ENCODE results near the gene UROS. TPM values are rescaled to one million over a fixed set of nuclear protein-coding genes. Genes with fewer than 3 reads are reported as not detected.

The UROS gene
- total RNA-seq, 4 donors from 2014 or later, result 24.6 to 39.3 (median 32.4) TPM

DNA sequence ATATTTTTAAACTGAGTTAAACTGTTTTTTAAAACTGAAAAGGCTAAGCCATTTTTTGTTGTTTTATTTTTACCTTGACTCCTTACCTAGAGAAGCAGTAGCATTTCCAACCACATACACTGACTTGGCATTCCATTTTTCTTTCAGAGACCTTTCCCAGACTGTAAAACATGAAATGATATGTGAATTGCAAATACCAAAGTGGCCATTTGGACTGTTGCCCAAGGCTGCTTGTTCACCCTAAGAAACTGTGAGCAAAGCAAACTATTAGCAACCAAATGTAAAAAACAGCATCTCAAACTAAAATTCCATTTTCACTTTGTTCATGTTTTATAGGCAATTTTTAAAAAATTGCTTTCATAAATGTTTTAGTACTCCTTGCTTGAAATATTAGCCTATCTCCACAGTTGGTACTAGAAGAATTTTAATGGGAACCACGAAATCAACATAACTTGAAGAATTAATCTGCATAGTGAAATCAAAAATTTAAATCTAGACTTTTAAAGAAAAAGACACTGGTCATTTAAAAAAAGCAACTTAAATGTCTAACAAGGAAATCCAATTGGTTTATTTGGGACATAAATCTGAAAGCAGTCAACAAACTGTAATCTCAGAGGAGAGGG, 10.8 kb downstream of the UROS start:
- in situ Hi-C loops (cut with MboI; ENCODE audit: low pct_ligation_motif_present in 1 of 4, low pct_unique_long_range_greater_than_20kb in 1 of 4, low sequenced_read_pairs in 3 of 4), result no loop called here
- Histone ChIP-seq H3K9me3 (no peaks in the 10 kb centered on the region), H3K27ac (no peak overlapping the region), H3K4me3 (no peak overlapping the region), H3K4me1 (no peaks in the 10 kb centered on the region), H3K27me3 (no peaks in the 10 kb centered on the region), H3K36me3 (peaks cover 0 to 22% (median 7%) of the 10 kb centered on the region in 4 donors)
- TF ChIP-seq POLR2AphosphoS5 (IDR thresholded peaks at IDR 0.05) (no peak), EP300 (IDR thresholded peaks at IDR 0.05; ENCODE audit: low read depth) (no peak), POLR2A (IDR thresholded peaks at IDR 0.05) (no peak)
- TF ChIP-seq, protein P1, sequence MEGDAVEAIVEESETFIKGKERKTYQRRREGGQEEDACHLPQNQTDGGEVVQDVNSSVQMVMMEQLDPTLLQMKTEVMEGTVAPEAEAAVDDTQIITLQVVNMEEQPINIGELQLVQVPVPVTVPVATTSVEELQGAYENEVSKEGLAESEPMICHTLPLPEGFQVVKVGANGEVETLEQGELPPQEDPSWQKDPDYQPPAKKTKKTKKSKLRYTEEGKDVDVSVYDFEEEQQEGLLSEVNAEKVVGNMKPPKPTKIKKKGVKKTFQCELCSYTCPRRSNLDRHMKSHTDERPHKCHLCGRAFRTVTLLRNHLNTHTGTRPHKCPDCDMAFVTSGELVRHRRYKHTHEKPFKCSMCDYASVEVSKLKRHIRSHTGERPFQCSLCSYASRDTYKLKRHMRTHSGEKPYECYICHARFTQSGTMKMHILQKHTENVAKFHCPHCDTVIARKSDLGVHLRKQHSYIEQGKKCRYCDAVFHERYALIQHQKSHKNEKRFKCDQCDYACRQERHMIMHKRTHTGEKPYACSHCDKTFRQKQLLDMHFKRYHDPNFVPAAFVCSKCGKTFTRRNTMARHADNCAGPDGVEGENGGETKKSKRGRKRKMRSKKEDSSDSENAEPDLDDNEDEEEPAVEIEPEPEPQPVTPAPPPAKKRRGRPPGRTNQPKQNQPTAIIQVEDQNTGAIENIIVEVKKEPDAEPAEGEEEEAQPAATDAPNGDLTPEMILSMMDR (IDR thresholded peaks at IDR 0.05), result no peak
- 80 to 83% methylated on average over 1 of the region's 1 CpG for WGBS, 2 donors (ENCODE audit: low coverage in 1 of 2)
- no peak for DNase-seq
- intact Hi-C loops (cut with DNase I; ENCODE audit: low total_unique reads), result no loop called here

DNA sequence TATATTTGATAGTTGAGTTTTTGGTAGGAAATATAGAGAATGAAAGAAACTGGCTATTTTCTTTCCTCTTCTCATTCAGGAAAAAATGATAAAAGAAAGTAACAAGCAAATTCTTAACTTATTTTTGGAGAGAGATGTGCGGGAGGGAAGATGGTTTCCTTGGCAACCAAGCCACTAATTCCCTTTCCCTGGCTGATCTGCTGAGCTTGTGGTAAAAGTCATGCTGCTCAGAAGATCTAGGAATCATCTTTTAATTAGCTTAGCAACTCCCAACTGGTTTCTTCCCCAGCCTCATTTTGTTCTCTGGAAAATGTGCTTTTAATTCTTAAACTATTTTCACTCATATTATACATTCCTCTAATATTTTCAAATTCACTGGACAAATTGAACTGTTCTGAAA, 11.8 kb downstream of the UROS start:
- no peaks in the 10 kb centered on the region for H3K9me3 ChIP-seq
- intact Hi-C loops (cut with DNase I; ENCODE audit: low total_unique reads) (no loop called here), in situ Hi-C loops (cut with MboI; ENCODE audit: low pct_ligation_motif_present in 1 of 4, low pct_unique_long_range_greater_than_20kb in 1 of 4, low sequenced_read_pairs in 3 of 4) (no loop called here)
- no peak for TF ChIP-seq POLR2AphosphoS5 (IDR thresholded peaks at IDR 0.05)
- no peak for TF ChIP-seq POLR2A (IDR thresholded peaks at IDR 0.05)
- no peak for TF ChIP-seq EP300 (IDR thresholded peaks at IDR 0.05; ENCODE audit: low read depth)
- TF ChIP-seq, protein P1 (IDR thresholded peaks at IDR 0.05), result no peak
- no peak overlapping the region for H3K27ac ChIP-seq
- H3K4me1 ChIP-seq, result no peaks in the 10 kb centered on the region
- H3K4me3 ChIP-seq, result no peak overlapping the region
- H3K36me3 ChIP-seq, result peaks cover 0 to 25% (median 7%) of the 10 kb centered on the region in 4 donors
- DNase-seq, result no peak
- H3K27me3 ChIP-seq, result no peaks in the 10 kb centered on the region
- WGBS, 2 donors (ENCODE audit: low coverage in 1 of 2), result 71 to 83% methylated on average over 1 of the region's 1 CpG

DNA sequence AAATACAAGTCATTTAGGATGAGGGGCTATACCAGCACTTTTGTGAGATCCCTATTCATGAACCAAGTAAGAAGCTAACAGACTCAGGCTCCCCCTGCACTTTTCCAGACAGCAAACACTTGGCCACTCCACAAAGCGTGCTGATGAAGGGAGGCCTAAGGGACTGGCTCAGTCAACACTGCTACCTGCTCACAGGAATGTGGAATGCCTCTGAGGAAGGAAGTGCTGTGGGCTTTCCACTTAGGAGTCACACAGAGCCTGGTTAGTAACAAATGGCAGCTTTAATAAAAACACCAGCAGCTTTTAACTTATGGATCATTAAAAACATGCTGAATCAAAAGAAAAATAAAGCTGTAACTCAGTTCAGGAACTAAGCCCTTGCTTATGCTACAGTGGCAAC, 15.0 kb downstream of the UROS start:
- intact Hi-C loops (cut with DNase I; ENCODE audit: low total_unique reads), result no loop called here
- in situ Hi-C loops (cut with MboI; ENCODE audit: low pct_ligation_motif_present in 1 of 4, low pct_unique_long_range_greater_than_20kb in 1 of 4, low sequenced_read_pairs in 3 of 4), result no loop called here
- 96% methylated on average over 1 of the region's 1 CpG; no CpG with 5 or more reads in 1 of the 2 donors for WGBS, 2 donors (ENCODE audit: low coverage in 1 of 2)
- no peaks in the 10 kb centered on the region for H3K4me1 ChIP-seq
- H3K27ac ChIP-seq, result no peak overlapping the region
- TF ChIP-seq POLR2A (IDR thresholded peaks at IDR 0.05), result no peak
- TF ChIP-seq POLR2AphosphoS5 (IDR thresholded peaks at IDR 0.05), result no peak
- TF ChIP-seq EP300 (IDR thresholded peaks at IDR 0.05; ENCODE audit: low read depth), result no peak
- TF ChIP-seq, protein P1 (IDR thresholded peaks at IDR 0.05), result no peak
- no peaks in the 10 kb centered on the region for H3K9me3 ChIP-seq
- no peak for DNase-seq
- H3K4me3 ChIP-seq, result no peak overlapping the region
- no peaks in the 10 kb centered on the region for H3K27me3 ChIP-seq
- H3K36me3 ChIP-seq, result peaks cover 0 to 22% (median 11%) of the 10 kb centered on the region in 4 donors

DNA sequence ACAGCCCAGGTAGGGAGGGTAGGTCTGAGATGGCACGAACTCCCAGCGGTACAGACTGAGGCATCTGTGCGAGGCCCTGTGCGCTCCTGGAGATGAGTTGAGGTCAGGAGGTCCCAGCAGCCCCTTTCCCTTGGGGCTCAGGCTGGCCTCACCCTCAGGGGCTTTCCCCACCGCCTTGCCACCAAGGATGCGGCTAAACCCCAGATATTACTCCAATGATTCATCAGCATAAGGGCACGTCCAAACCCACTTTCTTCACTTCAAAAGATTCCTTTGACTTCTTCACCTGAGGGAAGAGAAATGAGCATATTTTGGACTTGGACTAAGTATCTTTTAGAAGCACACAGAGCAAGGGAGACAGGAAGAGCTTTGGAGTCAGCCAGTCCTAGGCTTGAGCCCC, 20.3 kb downstream of the UROS start:
- in situ Hi-C loops (cut with MboI; ENCODE audit: low pct_ligation_motif_present in 1 of 4, low pct_unique_long_range_greater_than_20kb in 1 of 4, low sequenced_read_pairs in 3 of 4) (no loop called here), intact Hi-C loops (cut with DNase I; ENCODE audit: low total_unique reads) (no loop called here)
- TF ChIP-seq, protein P1 (IDR thresholded peaks at IDR 0.05), result no peak
- TF ChIP-seq POLR2AphosphoS5 (IDR thresholded peaks at IDR 0.05) (no peak), POLR2A (IDR thresholded peaks at IDR 0.05) (no peak), EP300 (IDR thresholded peaks at IDR 0.05; ENCODE audit: low read depth) (no peak)
- Histone ChIP-seq H3K4me3 (no peak overlapping the region), H3K36me3 (peaks cover 0 to 13% (median 3%) of the 10 kb centered on the region in 4 donors), H3K4me1 (no peaks in the 10 kb centered on the region), H3K9me3 (no peaks in the 10 kb centered on the region), H3K27me3 (no peaks in the 10 kb centered on the region), H3K27ac (no peak overlapping the region)
- DNase-seq, result no peak
- 80% methylated on average over 7 of the region's 7 CpGs; no CpG with 5 or more reads in 1 of the 2 donors for WGBS, 2 donors (ENCODE audit: low coverage in 1 of 2)

All from transverse colon (tissue), 4 donors.